Suppressor macrophage (primary cell): Measurements from ENCODE around the gene RAB27B.

Experiments used
- DNase-seq, 4 experiments: peaks; one replicate each; pipeline ENCODE4 v3.0.0-alpha.2; 2020 to 2022

RAB27B gene

DNA sequence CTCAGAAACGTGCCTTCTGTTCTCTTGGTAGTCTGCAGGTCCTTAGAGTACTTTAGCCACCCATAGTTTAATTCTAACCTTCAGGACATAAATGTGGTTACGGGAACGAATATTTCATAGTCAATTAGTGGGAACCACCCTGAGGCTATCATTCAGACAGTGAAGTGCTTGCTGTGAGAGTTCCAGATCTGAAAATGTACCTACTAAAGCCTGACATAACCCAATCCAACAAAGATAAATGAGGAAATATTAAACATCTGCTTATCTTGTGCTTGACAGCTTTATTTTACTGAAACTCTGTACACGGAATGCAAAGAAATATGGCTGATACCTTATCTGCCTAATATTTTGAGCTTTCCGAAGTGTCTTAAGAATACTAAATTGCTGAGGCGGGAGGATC, 43.0 kb downstream of the RAB27B start:
- no peak for DNase-seq

DNA sequence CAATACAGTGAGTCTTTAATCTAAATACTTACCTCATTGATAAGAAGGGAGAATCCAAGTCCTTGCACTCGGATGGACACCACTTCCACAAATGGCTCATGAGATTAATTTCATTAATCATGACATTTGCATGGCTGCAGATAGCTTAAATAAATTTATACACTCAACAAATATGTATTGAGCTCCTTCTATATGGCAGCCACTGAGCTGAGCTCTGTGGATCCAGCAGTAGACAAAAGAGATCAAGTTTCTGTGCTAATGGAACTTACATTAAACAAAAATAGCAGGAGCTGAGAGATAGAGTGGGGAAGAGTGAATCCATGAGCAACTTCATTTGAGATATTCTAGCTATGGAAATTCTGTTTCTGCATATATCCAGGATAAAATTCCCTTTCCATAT, 44.4 kb downstream of the RAB27B start:
- DNase-seq: no peak

DNA sequence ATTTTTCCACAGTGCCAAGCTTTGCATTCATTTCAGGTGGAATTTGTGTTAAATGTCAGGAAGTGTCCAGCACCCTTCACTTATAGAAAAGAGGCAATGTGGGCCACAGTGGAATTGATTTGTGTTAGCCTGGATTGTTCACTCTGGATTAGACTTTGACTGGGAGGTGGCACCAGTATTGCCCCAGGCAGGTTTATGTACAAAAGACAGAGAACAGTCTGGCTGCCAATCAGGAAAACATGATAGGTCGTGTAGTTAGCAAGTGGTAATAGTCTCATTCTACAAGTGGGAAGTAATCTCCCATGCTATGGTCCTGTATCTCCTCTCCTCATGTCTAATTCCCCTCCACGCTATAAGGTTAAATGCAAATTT, 45.6 kb downstream of the RAB27B start:
- no peak for DNase-seq

DNA sequence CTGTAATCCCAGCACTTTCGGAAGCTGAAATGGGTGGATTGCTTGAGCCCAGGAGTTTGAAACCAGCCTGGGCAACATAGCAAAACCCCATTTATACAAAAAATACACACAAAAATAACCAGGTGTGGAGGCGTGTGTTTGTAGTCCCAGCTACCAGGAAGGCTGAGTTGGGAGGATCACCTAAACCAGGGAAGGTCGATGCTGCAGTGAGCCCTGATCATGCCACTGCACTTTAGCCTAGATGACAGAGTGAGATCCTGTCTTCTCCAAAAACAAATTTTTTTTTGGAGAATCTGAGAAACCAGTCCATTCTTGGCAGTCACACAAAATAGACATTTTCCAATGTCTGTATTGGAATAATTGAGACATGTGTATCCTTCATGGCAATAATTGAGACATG, 46.8 kb downstream of the RAB27B start:
- no peak for DNase-seq

DNA sequence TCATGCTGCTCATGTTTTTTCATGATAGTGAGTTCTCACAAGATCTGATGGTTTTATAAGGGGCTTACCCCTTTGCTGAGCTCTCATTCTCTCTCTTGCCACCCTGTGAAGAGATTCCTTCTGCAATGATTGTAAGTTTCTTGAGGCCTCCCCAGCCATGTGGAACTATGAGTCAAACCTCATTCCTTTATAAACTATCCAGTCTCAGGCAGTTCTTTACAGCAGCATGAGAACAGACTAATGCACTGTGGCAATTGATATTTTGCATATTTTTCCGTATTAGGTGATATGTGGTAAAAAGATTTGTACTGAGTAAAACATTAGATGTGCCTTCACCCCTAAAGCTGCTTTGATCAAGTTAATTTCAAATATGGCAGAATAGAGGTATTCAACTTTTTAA, 48.8 kb downstream of the RAB27B start:
- no peak for DNase-seq

DNA sequence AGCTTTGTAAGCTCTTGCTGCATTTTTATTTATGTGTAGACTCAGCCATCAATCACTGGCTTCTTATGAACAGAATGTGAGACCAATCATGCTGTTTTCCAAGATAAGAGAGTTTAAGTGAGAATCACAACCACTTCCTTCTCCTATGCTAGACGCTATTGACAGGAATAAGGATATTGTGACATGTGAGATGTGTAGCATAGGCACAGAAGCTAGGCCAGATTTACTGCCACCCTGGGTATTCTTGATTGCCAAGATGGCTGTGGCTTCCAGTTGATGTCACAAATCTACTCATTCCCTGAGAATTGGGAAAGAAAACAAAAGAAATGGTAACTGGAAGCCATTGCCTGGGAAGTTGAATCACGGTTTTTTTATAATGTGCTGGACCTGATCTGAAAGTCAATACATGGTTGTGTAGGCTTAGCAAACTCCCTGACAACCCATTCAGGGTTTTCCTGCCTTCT, 49.9 kb downstream of the RAB27B start:
- no peak for DNase-seq

DNA sequence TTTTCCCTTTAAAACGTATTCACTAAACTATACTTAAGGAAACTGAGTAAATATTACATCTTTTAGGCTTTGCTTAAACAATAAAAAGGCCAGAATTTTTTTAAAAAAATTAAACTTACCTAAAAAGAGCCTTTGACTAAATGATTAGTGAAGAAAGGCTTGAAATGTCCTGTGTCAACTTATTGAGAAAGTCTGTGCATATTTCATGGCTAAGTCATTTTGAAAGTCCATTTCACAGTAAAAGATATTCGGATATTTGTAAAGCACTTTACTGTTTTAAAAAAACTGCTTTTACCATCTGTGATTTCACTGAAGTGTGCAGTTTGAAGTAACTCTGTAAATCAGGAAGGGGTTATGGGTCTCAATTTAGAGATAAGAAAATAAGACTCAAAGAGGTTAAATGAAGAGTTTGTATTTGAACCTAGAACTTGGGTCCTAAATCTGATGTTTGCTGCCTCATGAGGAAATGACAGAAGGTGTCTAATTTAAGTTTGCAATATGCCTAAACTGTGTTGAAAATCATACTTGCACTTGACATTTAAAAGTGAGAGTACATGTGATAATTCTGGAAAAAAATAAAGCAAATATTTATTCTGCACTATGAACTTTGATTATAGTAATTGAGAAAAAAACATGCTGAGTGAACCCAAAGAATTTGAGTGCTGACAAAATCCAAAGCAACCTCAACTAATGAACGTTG, 50.5 kb downstream of the RAB27B start:
- DNase-seq: no peak

DNA sequence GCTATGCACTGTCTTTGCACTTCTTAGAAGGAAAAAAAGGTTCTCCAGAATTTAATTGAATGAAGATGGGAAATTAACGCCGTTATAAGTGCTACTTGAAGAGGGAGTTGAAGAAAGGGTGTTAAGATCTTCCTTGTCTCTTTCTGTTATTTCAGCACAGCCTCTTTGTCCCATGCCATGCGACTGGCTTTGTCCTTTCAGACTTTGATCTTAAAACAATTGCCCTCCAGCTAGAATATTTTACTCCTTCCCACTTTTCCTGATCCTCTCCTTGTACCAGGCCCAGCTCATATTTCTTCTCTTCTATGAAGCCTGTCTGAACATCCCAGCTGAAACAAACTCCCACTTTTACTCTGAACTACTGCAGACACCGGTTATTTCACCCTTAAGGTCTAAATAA, 51.4 kb downstream of the RAB27B start:
- no peak for DNase-seq

DNA sequence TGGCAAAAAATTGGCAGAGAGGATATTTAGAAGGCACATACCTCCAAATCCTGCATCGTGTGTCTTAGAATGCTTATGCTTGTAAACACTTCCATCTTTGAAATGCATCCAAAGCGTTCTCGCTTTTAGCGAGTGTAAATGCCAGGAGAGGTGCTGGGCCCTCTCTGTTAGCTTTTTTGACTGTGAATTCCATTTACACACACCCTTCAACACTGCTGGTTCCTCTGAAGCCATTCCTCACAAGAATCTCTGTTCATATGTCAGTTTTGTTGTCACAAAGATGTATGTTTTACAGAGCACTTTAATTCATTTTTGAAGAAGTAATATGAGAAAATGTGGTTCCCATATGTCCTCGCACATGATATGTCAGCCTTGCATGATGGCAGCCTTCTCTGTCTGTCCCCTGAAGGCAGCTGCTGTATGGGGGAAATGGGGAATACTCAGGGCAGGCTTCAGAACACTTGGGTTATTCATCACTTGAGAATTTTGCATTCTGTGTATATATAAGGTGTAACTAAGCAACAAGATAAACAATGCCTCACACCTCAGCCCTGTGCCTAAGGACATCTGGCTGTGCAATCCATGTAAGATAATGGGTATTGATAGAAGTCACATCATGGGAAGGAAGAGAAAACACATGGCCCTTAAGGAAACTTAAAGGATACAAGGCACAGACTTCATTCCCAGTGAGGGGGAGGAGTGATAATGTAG, 52.3 kb downstream of the RAB27B start:
- no peak for DNase-seq

DNA sequence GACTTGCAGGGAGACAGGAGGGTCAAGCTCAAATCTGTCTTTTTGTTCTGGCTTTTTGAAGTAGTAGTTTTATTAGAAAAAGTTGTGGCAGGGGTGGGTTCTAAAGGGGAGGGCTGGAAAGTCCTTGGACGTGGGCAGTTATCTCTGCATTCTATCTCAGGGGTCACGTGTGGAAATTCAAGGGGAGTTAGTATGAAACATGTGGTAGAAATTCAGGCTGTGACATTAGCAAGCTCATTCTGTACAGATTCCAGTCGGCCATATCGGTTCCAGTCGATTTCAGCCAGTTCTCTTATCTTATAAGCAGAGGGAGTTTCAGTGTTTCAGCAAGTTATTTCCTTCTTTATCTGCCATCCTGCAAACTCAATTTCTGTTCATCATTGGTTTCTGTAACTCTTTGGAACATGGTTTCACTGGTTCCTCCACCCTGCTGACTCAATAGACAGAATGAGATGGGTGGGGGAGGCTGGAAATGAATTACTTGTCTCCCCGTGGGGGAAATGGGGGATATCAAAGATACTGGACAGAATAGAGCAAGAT, 53.0 kb downstream of the RAB27B start:
- DNase-seq: no peak

DNA sequence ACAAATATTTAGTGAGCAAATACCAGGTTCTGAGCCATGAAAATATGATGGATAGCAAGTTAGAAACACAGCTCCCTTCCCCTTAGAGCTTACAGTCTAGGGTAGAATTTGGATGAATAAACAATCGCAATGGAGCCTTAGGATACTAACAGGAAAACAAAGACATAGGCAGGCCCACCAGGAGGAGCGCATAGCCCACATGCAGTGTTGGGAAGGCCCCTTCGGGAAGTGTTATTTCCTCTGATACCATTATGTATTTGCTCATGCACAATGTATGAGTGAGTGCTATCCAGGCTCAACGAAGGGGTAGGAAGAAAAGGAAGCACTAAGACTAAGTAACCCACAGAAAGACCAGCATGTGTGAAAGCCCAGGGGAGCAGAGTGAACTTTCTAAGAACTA, 54.0 kb downstream of the RAB27B start:
- no peak for DNase-seq

DNA sequence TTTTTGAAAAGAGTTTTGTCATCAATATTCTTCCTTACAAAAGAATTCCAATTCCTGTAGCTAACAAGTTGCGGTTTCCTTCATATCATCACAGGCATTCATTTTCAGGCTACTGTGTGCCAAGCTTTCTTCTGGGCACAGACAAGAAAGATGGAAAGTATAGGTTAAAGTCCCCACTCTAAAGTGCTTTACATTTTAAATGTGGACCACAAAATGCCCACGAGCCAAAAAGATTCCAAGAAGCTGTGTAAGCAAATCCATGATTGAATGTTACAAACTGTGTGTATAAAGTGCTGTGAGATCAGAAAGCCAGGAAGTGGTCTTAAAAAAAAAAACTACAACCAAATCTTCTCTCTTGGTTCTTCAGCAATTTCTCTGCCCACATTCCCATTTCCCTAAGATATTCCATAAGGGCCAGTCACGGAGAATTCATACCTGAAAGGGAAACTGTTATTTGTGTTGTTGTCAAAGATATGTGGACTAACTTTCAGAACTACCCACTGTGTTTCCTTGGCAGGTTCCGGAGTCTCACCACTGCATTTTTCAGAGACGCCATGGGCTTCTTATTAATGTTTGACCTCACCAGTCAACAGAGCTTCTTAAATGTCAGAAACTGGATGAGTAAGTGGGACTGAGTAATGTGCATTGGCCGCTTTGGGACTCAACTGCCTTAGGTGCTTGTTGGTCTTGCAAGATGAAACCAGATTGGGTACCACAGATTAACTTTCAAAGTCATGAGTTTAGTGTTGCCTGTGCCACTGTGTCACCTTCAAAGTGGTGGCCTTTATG, 55.7 kb downstream of the RAB27B start:
- no peak for DNase-seq

DNA sequence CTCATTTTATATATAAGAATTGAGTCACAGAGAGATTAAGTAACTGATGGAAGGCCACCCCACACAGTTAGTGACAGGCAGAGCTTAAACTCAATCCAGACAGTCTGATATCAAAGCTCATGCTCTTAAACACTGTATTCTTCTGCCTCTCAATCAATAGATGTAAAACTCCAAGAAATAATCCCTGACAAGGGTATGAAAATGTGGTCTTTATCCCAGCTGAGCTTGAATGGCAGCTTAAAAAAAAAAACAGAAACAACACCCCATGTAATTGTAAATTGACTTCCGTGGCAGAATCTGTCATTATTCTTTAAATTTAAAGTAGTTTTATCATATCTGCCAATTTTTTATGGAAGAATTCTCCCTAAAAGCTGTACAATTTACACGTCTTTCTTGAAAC, 60.1 kb downstream of the RAB27B start:
- no peak for DNase-seq

DNA sequence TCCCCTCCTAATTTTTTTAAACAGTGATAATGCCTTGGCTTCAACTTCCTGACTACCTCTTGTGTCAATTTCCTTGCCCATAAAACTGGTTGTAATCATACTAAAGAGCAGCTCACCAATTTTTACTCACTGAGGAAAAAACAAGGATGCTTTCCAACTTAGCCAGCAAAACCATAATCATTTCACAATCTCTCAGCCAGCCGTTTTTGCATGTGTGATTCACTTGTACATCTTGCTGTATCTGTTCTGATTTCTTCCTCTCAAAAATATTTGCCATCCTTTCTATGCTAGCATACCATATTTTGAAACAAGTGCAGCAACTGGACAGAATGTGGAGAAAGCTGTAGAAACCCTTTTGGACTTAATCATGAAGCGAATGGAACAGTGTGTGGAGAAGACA, 60.7 kb downstream of the RAB27B start:
- no peak for DNase-seq

DNA sequence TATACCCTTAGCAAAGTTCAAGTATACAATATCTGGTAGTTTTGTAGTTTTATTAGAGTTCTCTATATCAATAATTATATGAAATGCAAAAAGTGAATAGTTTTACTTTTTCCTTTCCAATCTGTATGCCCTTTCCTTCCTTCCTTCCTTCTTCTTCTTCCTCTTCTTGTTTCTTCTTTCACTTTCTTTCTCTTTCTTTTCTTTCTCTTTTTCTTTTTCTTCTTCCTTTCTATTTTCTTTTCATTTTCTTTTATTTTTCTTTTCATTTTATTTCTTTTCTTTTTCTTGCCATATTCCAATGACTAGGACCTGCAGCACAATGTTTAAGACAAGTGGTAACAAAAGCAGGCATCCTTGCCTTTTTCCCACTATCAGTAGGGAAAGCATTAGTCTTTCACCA, 71.2 kb downstream of the RAB27B start:
- DNase-seq: no peak

DNA sequence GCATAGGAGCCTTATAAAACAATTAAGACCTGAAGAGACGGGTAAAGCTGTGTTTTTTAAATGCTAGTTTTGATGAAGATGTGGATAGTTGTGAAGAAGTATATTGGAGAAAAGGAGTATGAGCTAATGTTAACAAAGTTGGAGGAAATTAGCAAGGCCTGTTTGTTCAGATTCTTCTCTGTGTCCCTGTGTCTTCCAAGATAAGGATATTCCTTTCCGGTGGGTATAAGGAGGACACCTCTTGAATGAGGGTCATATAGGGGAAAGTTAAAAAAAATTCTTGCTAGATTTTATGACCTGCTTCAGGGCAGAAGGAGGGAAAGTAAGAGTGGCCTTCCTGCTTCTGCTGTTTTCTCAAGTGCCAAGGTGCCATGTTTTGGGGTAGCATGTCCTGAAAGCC, 72.0 kb downstream of the RAB27B start:
- DNase-seq: no peak

DNA sequence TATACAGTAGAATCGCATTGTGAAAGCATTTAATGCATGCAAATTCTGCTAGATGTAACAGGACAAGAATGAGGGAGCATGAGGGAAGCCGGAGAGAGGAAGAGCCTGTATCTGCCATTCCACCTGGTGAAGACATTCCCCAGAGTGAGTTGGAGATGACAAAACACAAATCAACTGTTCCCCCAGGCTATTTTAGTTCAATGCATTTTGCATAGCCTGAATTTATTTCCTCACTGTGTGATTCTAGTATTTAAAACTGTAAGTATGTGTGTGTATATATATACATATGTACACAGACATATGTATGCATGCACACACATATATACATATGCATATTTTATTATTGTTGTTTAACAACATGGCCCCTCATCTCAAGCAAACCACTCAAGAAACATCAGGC, 76.3 kb downstream of the RAB27B start:
- DNase-seq: no peak

DNA sequence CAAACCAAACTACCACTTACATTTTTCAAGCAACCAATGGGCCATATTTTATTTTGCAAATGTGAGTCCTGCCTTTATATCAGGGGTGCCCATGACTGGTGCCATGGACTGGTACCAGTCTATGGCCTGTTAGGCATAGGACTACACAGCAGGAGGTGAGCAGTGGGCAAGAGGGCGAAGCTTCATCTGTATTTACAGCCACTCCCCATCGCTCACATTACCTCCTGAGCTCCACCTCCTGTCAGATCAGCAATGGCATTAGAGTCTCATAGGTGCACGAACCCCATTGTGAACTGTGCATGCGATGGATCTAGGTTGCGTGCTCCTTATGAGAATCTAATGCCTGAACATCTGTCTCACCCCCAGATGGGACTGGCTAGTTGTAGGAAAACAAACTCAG, 77.4 kb downstream of the RAB27B start:
- DNase-seq: no peak

DNA sequence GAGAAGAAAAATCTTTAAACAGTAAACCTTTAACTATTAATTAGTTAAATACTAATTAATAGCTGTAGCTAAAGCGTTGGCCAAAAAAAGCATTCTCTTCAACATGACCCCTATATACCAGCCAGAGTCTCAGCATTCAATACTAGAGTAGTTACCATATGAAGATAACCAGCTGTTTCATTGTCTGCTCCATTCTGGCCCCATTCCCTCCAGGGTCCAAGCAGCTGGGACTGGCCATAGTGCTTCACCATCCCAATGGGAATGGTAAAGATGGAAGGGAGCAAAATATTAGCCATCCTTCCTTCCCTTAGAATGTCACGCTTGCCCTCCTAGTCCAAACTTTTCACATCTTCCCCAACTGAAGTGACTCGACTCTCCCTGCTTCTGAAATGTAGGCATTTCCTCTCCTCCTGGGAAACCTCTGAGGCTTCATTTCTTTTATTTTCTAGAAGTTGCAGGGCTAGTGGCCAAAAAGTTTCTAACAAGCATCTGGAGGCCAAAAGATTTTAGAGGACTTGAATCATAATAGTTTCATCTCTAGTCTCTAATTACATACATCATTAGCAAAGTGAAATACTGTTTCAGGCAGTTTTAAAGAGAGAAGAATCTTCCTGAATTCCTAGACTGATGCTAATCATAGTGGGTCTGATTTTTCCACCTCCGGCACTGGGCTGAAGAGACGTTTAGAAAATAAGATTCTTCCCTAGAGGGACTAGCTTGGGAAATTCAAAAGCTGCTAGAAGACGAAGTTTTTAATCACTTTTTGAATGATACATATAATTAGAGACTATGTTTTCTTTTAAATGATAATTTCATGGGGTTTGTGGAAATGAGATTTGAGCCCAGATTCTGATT, 78.3 kb downstream of the RAB27B start:
- DNase-seq: no peak

DNA sequence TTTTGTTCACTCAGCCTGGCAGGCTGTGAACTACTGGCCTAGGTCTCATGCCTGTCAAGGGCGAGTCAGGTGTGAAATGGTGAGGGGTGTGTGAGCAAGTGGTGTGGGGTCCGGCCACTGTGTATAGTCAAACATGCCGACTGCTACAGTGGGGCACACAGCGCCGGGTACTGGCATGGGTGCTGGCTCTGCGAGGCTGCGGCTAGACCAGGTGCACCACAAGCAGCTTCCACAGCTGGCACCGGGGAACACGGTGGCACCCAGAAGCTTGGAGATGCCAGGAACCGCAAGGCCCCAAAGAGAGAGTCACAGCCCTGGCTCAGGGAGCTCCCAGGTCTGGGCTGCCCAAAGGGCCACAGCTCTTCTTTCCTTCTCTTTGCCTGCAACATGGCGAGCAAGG, 81.3 kb downstream of the RAB27B start:
- no peak for DNase-seq

DNA sequence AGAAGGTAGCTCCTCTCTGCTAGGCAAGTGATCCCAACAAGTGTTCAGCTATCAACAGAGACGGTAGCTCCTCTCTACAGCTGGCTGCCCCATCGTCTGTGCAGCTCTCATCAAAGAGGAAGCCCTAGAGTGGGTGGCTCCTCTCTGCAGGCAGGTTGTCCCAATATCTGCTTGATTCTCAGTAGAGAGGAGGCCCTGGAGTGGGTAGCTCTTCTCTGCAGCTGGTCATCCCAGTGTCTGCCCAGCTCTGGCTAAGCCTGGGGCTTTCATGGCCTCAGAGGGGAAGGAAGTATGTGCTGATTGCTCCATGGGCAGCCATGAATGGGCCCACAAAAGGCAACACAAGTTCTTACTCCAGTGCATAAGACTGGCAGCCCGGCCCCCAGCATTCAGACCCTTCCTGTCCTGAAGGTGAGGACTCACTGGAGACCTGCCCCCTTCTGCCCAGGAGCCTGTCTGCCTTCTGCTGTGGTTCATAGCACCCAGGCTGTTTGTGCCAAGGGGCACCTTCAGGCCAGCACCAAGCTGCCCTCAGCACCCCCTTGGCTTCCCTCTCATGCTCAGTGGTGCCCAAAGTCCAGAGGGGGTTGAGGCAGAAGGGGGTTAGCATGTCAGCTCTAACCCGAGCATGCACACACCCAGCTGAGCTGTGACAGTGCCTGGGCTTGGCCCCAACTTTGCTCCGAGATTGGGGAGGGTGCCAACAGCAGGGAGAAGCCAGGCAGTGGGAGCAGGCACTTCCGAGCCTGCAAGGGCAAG, 82.1 kb downstream of the RAB27B start:
- DNase-seq: no peak

DNA sequence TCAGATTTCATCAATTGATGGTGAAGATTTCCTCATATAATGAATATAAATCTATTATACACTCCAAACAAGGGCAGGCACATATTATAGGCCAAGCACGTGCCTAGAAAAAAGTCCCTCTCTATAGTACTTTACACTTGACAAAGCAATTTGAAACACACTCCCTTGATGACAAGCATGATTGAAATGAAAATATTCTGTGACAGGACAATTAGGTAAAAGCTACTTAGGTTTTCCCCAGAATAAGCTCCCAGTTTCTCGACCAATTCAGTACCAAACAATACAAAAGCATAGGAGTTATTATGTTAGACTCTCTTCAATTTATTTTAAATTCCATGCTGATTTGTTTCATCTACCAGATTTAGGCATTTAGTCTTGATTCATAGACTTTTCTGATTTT, 83.3 kb downstream of the RAB27B start:
- no peak for DNase-seq
